ENCODE measurements around the gene IL19.

The IL19 gene

GRCh38 chr1:206770531-206771337, at the start of gene IL19:
IL19 (plus strand) TSS chr1:206770773; CDS start chr1:206836663, 65,890 bp downstream.
- DNase-seq, result peak; percentile 70

GRCh38 chr1:206721454-206721853, 49.1 kb upstream of the IL19 start:
- peak; percentile 21 for DNase-seq

GRCh38 chr1:206722751-206723461, 47.7 kb upstream of the IL19 start:
- no peak for DNase-seq

GRCh38 chr1:206723462-206723804, 47.1 kb upstream of the IL19 start:
- no peak for DNase-seq

- peak; percentile 58 for DNase-seq
Observed at GRCh38 chr1:206723805-206724472, 46.6 kb upstream of the IL19 start.

- DNase-seq, result peak; percentile 82
Observed at GRCh38 chr1:206725109-206725963, 45.2 kb upstream of the IL19 start.

- DNase-seq, result no peak
Observed at GRCh38 chr1:206727981-206728696, 42.4 kb upstream of the IL19 start.

- no peak for DNase-seq
Observed at GRCh38 chr1:206728697-206728987, 41.9 kb upstream of the IL19 start.

GRCh38 chr1:206729050-206729449, 41.5 kb upstream of the IL19 start:
- DNase-seq, result no peak

GRCh38 chr1:206729507-206729906, 41.1 kb upstream of the IL19 start:
- DNase-seq, result no peak

- no peak for DNase-seq
Observed at GRCh38 chr1:206732508-206732907, 38.1 kb upstream of the IL19 start.

- no peak for DNase-seq
Observed at GRCh38 chr1:206732992-206733391, 37.6 kb upstream of the IL19 start.

GRCh38 chr1:206734499-206735142, 36.0 kb upstream of the IL19 start:
- peak; percentile 90 for DNase-seq

- DNase-seq, result no peak
Observed at GRCh38 chr1:206735553-206736031, 35.0 kb upstream of the IL19 start.

- DNase-seq, result peak; percentile 77
Observed at GRCh38 chr1:206736878-206737728, 33.5 kb upstream of the IL19 start.

- no peak for DNase-seq
Observed at GRCh38 chr1:206737729-206738201, 32.8 kb upstream of the IL19 start.

GRCh38 chr1:206738370-206739366, 31.9 kb upstream of the IL19 start:
- no peak for DNase-seq

GRCh38 chr1:206739411-206740076, 31.0 kb upstream of the IL19 start:
- DNase-seq, result no peak
